CD4-positive, alpha-beta T cell (primary cell): ENCODE results near the gene RAB8B. TPM values are rescaled to one million over a fixed set of nuclear protein-coding genes. Genes with fewer than 3 reads are reported as not detected.

ENCODE experiments used
- ATAC-seq: fragments of 200-7000 bp; cut with Tn5 transposase; one replicate; pipeline ENCODE4 v1.10.0; 2022; ENCODE audit warnings: mild to moderate bottlenecking; ENCODE audit not compliant: poor library complexity
- CTCF ChIA-PET: fragments of 350-600 bp; sonication (Branson Sonifier 250); formaldehyde crosslinking; loops from one replicate; lab custom pipeline; 2021; ENCODE audit warnings: antibody characterized with exemption, inconsistent platforms; lab: Charles Lee
- POLR2A ChIA-PET: fragments of 350-600 bp; sonication (Branson Sonifier 250); formaldehyde crosslinking; loops from one replicate; lab custom pipeline; 2021; ENCODE audit warnings: antibody characterized with exemption, inconsistent platforms; lab: Charles Lee
- DNase-seq, 14 experiments: peaks; one replicate each; pipeline ENCODE4 v3.0.0-alpha.2; 2013 to 2020; ENCODE audit warnings: mixed read lengths in 2 of 14
- H3K27ac ChIP-seq, 2 donors: one replicate each; pipeline versions ENCODE4 v1.5.1 to v1.7.0; 2013; ENCODE audit warnings: low read length in 2 of 2, low read depth in 1 of 2, mild to moderate bottlenecking in 1 of 2
- H3K27me3 ChIP-seq, 2 experiments: 1 replicate in 1 of 2; 2 replicates in 1 of 2; pipeline versions ENCODE4 v1.6.1 to v1.7.0; 2013; ENCODE audit warnings: low read length in 2 of 2, control low read depth in 1 of 2, mild to moderate bottlenecking in 1 of 2, moderate library complexity in 1 of 2; ENCODE audit not compliant: insufficient read depth in 2 of 2, control insufficient read depth in 1 of 2
- H3K36me3 ChIP-seq: one replicate; pipeline ENCODE4 v1.6.1; 2013; ENCODE audit warnings: low read length, control low read depth; ENCODE audit not compliant: insufficient read depth
- H3K4me1 ChIP-seq: one replicate; pipeline ENCODE4 v1.6.1; 2013; ENCODE audit warnings: low read length, control low read depth; ENCODE audit not compliant: insufficient read depth
- H3K4me3 ChIP-seq: one replicate; pipeline ENCODE4 v1.5.1; 2013; ENCODE audit warnings: mild to moderate bottlenecking, low read length, moderate library complexity
- H3K9me3 ChIP-seq, 2 experiments: 1 replicate in 1 of 2; 2 replicates in 1 of 2; pipeline versions ENCODE4 v1.6.1 to v1.7.0; 2013; ENCODE audit warnings: low read length in 2 of 2, mild to moderate bottlenecking in 2 of 2, control low read depth in 1 of 2, moderate library complexity in 1 of 2; ENCODE audit not compliant: control insufficient read depth in 1 of 2, insufficient read depth in 1 of 2
- H3K27ac Mint-ChIP-seq: one replicate; pipeline ENCODE4 v1.8.0; 2020; ENCODE audit warnings: mixed read lengths
- H3K27me3 Mint-ChIP-seq: one replicate; pipeline ENCODE4 v1.8.0; 2021; ENCODE audit warnings: mixed read lengths
- H3K36me3 Mint-ChIP-seq: one replicate; pipeline ENCODE4 v1.8.0; 2021; ENCODE audit warnings: low read depth, mixed read lengths
- H3K4me1 Mint-ChIP-seq: one replicate; pipeline ENCODE4 v1.8.0; 2021; ENCODE audit warnings: low read depth, mixed read lengths
- H3K4me3 Mint-ChIP-seq: one replicate; pipeline ENCODE4 v1.8.0; 2020; ENCODE audit warnings: mild to moderate bottlenecking, mixed read lengths
- H3K9me3 Mint-ChIP-seq: one replicate; pipeline ENCODE4 v1.8.0; 2020; ENCODE audit warnings: mixed read lengths
- CTCF ChIP-seq: fragments of 200-600 bp; IDR thresholded peaks from one replicate; pipeline ENCODE4 v1.8.0; 2022; ENCODE audit warnings: antibody characterized with exemption, mild to moderate bottlenecking
- intact Hi-C, 2 experiments: fragments of 100-400 bp; cut with DNase I in 1 of 2; cut with micrococcal nuclease in 1 of 2; formaldehyde crosslinking; loops; one replicate each; pipeline versions ENCODE4 v1.15.1 to v1.9.0; 2023 to 2025; cut with DNase I, micrococcal nuclease
- total RNA-seq, 174 experiments: library from RNA in 2 of 174; stranded (reverse) in 2 of 174; gene quantifications; one replicate each; pipeline ENCODE4 v1.2.3 and lab custom pipeline; 2021 to 2026

Gene RAB8B
- total RNA-seq, 2 experiments from 2014 or later: 74.5 to 75.2 TPM

DNA sequence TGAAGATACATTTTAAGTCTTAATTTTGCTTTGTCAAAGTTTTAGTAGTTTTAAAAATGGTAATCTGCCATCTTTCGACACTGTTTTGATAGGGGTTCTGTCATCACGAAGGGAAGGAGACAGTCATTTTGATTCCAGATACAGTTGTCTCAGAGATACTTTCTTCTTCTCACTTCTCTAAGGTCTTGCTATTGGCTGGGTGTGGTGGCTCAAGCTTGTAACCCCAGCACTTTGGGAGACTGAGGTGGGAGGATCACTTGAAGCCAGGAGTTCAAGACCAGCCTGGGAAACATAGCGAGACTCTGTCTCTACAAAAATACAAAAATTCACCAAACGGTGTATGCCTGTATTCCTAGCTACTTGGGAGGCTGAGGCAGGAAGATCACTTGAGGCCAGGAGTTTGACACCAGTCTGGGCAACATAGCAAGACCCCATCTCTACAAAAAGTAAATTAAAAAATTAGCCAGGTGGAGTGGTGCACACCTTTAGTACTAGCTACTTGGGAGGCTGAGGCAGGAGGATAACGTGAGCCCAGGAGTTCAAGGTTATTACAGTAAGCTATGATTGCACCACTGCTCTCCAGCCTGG, 3.3 kb downstream of the RAB8B start:
- peaks cover 86% of the 10 kb centered on the region for H3K4me1 Mint-ChIP-seq
- peak overlapping the region; percentile 73 for H3K4me3 Mint-ChIP-seq
- H3K27ac Mint-ChIP-seq: peak overlapping the region; percentile 95
- H3K9me3 ChIP-seq: no peaks in the 10 kb centered on the region
- peak overlapping the region; percentile 86 to 94 for H3K27ac ChIP-seq
- peaks cover 16% of the 10 kb centered on the region for H3K36me3 Mint-ChIP-seq
- DNase-seq (no peak), ATAC-seq (no peak)
- ChIA-PET CTCF (interaction anchor here (1.0 to 2.0 kb wide), 5 partner anchors 12 to 971 kb away, joined by 3 to 11 read pairs (median 6); partner anchors contain the start of genes APH1B and PPIB), POLR2A (interaction anchor here (0.8 to 8.1 kb wide), 19 partner anchors 11 to 901 kb away, joined by 3 to 176 read pairs (median 6); partner anchors contain the start of genes APH1B, CIAO2A, RPS27L and USP3)
- no peaks in the 10 kb centered on the region for H3K27me3 ChIP-seq
- intact Hi-C loops: loop anchor here (1.0 to 10.0 kb wide), 7 partner anchors 11 to 412 kb away; partner anchors contain the start of genes APH1B (in 1 of the 2) and USP3 (in 1 of the 2)
- peaks cover 56% of the 10 kb centered on the region for H3K4me1 ChIP-seq
- no peak for TF ChIP-seq CTCF
- H3K4me3 ChIP-seq: peak overlapping the region; percentile 88
- no peaks in the 10 kb centered on the region for H3K27me3 Mint-ChIP-seq
- H3K9me3 Mint-ChIP-seq: no peaks in the 10 kb centered on the region
- H3K36me3 ChIP-seq: peaks cover 4% of the 10 kb centered on the region

- no peaks in the 10 kb centered on the region for H3K27me3 Mint-ChIP-seq
- POLR2A ChIA-PET: interaction anchor here (0.8 to 8.1 kb wide), 11 partner anchors 9 to 310 kb away, joined by 3 to 176 read pairs (median 12); partner anchors contain the start of genes APH1B, LACTB, RPS27L and USP3
- H3K27ac Mint-ChIP-seq: peak overlapping the region; percentile 95
- peak overlapping the region; percentile 88 for H3K4me3 ChIP-seq
- no peak for ATAC-seq
- peaks cover 57% of the 10 kb centered on the region for H3K4me1 ChIP-seq
- TF ChIP-seq CTCF: no peak
- peaks cover 23% of the 10 kb centered on the region for H3K36me3 Mint-ChIP-seq
- no peak for DNase-seq
- CTCF ChIA-PET: interaction anchor here (0.9 to 2.4 kb wide), 7 partner anchors 10 to 416 kb away, joined by 3 to 8 read pairs (median 3); no protein-coding TSS in a partner anchor
- no peaks in the 10 kb centered on the region for H3K9me3 ChIP-seq
- no peaks in the 10 kb centered on the region for H3K9me3 Mint-ChIP-seq
- H3K4me3 Mint-ChIP-seq: peak overlapping the region; percentile 86
- peaks cover 4% of the 10 kb centered on the region for H3K36me3 ChIP-seq
- intact Hi-C loops: loop anchor here (1.0 to 10.0 kb wide), 7 partner anchors 16 to 410 kb away; partner anchors contain the start of genes RPS27L (in 1 of the 2) and USP3 (in 1 of the 2)
- peaks cover 90% of the 10 kb centered on the region for H3K4me1 Mint-ChIP-seq
- no peaks in the 10 kb centered on the region for H3K27me3 ChIP-seq
- H3K27ac ChIP-seq: peak overlapping the region; percentile 86 to 94
These were observed 4.9 kb downstream of the RAB8B start for GRCh38 chr15:63194302-63194701.

DNA sequence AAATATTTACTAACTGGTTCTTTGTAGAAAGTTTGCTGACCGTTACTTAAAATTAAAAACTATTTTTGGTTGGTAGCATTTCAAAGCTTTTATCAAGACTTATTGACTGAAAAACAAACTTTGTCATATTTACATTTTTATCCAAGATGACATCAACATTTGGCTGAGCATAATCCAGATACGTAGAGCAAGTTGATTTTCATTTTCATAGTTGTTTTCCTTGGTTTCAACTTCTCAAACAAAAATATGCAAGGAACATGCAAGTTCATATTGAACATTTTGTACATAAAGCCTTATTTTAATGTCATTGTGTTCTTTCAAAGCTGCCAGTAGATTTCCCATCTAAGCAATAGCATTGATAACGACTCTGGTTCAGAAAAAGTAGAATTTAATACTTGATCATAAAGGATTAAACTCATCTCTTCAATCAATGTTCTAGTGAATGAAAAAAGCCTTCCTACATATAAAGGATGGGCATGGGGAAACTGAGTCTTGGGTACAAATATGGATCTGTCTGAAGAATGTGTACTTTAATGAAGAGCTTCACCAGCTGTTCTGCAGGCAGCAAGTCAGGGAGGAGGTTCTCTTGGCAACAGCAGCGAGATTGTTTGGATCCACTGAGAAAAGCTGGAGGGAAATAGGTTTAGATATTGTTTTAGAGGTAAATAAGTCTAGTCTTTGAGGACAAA, 5.6 kb downstream of the RAB8B start:
- peak overlapping the region; percentile 68 for H3K4me3 Mint-ChIP-seq
- H3K4me3 ChIP-seq: peak overlapping the region; percentile 88
- no peak for ATAC-seq

More for the DNA sequence above, 5.6 kb downstream of the RAB8B start:
- Mint-ChIP-seq H3K27ac (peak overlapping the region; percentile 95), H3K4me1 (peaks cover 95% of the 10 kb centered on the region), H3K27me3 (no peaks in the 10 kb centered on the region), H3K9me3 (no peaks in the 10 kb centered on the region), H3K36me3 (peaks cover 20% of the 10 kb centered on the region)
- H3K27me3 ChIP-seq: no peaks in the 10 kb centered on the region
- peak overlapping the region; percentile 86 to 94 for H3K27ac ChIP-seq
- peaks cover 4% of the 10 kb centered on the region for H3K36me3 ChIP-seq
- CTCF ChIA-PET: interaction anchor here (0.9 to 2.4 kb wide), 8 partner anchors 9 to 147 kb away, joined by 3 to 8 read pairs (median 3); no protein-coding TSS in a partner anchor
- no peak for TF ChIP-seq CTCF
- intact Hi-C loops: loop anchor here (1.0 to 10.0 kb wide), 7 partner anchors 16 to 410 kb away; partner anchors contain the start of genes RPS27L (in 1 of the 2) and USP3 (in 1 of the 2)
- no peak for DNase-seq
- peaks cover 63% of the 10 kb centered on the region for H3K4me1 ChIP-seq
- POLR2A ChIA-PET: interaction anchor here (0.6 to 8.1 kb wide), 14 partner anchors 8 to 309 kb away, joined by 3 to 176 read pairs (median 8); partner anchors contain the start of genes APH1B, RPS27L and USP3
- H3K9me3 ChIP-seq: no peaks in the 10 kb centered on the region
